ENCODE measurements around the gene APCDD1L.

DNA sequence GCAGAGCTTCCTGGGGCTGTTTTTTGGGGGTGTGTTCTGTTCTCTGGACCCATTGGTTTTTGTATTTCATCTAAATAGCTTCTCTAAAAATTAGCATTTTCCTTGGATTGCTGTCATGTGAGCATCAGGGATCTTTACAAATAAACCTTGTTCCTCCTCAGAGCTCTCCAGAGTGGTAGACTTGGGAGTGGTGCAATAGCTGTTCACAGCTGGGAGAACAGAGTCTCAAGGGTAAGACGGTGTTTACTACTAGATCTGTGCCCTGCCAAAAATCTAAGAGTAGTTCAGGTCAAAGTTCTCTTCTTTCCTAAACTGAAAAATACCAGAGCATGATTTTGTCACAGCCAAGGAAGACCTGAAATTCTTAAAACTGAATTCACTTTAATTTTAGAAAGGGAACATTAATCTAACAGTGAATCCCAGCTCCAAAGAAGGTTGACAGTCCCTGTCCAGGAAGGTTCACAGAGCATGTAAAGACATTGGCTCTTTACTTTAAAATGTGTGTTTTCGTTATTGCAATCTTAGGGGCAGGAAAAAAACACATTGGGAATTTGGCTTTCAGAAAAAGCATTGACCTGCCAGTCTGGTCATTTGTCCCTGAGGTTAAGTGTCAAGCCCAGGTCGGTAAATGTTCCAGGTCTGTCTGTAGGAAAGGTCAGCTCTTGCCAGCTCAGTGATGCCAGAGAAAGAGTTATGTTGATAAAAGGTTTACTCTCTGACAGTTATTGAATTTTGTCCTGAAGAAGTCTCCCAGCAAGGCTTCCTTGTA lies 82.8 kb downstream of the APCDD1L start:
- TF ChIP-seq, protein P1, sequence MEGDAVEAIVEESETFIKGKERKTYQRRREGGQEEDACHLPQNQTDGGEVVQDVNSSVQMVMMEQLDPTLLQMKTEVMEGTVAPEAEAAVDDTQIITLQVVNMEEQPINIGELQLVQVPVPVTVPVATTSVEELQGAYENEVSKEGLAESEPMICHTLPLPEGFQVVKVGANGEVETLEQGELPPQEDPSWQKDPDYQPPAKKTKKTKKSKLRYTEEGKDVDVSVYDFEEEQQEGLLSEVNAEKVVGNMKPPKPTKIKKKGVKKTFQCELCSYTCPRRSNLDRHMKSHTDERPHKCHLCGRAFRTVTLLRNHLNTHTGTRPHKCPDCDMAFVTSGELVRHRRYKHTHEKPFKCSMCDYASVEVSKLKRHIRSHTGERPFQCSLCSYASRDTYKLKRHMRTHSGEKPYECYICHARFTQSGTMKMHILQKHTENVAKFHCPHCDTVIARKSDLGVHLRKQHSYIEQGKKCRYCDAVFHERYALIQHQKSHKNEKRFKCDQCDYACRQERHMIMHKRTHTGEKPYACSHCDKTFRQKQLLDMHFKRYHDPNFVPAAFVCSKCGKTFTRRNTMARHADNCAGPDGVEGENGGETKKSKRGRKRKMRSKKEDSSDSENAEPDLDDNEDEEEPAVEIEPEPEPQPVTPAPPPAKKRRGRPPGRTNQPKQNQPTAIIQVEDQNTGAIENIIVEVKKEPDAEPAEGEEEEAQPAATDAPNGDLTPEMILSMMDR (IDR thresholded peaks at IDR 0.05; ENCODE audit: low read length): no peak
- TF ChIP-seq EZH2 (IDR thresholded peaks at IDR 0.05; ENCODE audit: borderline replicate concordance, low read length): no peak
